ENCODE results near the gene RNU4-1. TPM values are rescaled to one million over a fixed set of nuclear protein-coding genes. Genes with fewer than 3 reads are reported as not detected.

Gene RNU4-1
- total and polyA plus RNA-seq, 2 donors (not counting 3 experiments of a cell fraction or from before 2014, with no cell fraction given) = under 0.01 to 2,141 TPM

DNA sequence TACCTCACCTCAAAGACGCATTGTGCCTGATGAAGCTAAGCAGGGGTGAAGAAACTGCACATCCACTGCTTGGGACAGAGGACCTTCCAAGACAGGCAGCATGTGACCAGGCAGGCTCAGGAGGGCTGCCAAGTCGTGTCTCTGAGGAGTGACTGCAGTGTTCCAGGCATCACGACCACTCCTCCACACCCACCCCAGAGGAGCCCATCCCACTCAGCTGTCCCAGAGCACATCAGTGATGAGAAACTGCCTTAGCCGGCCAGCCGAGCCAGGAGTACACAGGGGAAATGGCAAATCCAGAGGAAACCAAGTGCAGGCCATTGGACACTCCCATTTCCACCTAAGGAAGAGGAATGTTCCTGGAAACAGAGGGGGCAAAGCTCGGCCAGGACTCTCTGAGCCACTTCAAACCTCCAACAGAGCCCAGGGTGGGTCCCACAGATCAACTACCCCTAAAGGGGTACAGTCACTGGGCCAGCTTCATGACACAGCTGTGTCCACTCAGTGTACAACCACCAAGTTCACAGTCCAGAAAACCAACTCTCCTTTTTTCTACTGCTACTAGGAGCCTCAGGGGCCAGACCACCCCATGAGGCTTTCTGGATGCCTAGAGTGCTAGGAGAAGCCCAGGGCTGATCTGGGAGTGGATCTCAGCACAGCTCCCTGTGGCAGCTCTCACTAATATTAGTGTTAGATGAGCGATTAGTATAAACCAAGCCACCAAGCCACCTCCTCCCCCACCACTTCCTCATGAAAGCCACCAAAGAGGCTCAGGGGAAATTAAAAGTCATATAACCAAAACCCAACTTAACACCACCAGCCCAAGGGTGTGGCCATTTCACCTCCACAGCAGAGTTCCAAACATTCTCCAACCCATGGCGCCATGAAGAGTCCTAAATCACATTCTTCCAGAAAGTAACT is 42.9 kb downstream of the RNU4-1 start:
- Histone ChIP-seq H4K20me1 (replicated peaks; ENCODE audit: control insufficient read depth, extremely low read depth, insufficient read depth, low read length) (no peaks in the 10 kb centered on the region), H3K9me1 (replicated peaks; ENCODE audit: control insufficient read depth, extremely low read depth, insufficient read depth, low read length) (no peaks in the 10 kb centered on the region), H3K9ac (replicated peaks; ENCODE audit: extremely low read depth, insufficient read depth, low read length) (peak overlapping the region; percentile 12), H2AFZ (ENCODE audit: low read depth, low read length) (no peak overlapping the region), H3K4me1 (ENCODE audit: control insufficient read depth, extremely low read depth, insufficient read depth, low read length) (peaks cover 66% of the 10 kb centered on the region), H3K79me2 (ENCODE audit: control insufficient read depth, insufficient read depth, low read length) (peaks cover 93% of the 10 kb centered on the region), H3K27me3 (ENCODE audit: control insufficient read depth in 2 of 2, insufficient read depth in 2 of 2, low read length in 2 of 2) (no peaks in the 10 kb centered on the region), H3K9me3 (replicated peaks; ENCODE audit: control insufficient read depth, insufficient read depth, low read length) (no peaks in the 10 kb centered on the region), H3K36me3 (ENCODE audit: control insufficient read depth in 2 of 2, extremely low read depth in 1 of 2, insufficient read depth in 2 of 2, low read length in 2 of 2) (no peaks in the 10 kb centered on the region), H3K27ac (ENCODE audit: insufficient read depth, low read depth, low read length) (peak overlapping the region; percentile 56), H3K4me3 (replicated peaks in 1 of 3; ENCODE audit: insufficient read depth in 1 of 3, low read depth in 1 of 3, low read length in 3 of 3) (peak overlapping the region in 1 of 3 experiments; percentile 5), H3K4me2 (ENCODE audit: insufficient read depth, low read length) (peak overlapping the region; percentile 25)
- FAIRE-seq (peak; percentile 66), DNase-seq (ENCODE audit: low read depth, low spot score) (peak; percentile 53)
- TSS peak; percentile 37 for BruUV-seq (replicated peaks)
- intact Hi-C loops (cut with micrococcal nuclease) = loop anchor here (1.0 to 2.0 kb wide), 2 partner anchors 7 to 15 kb away; partner anchors contain the start of gene PXN
- ChIA-PET POLR2A (interaction anchor here (0.9 to 2.0 kb wide), 5 partner anchors 9 to 49 kb away, joined by 3 to 12 read pairs (median 8); partner anchors contain the start of genes RNU4-2 and RPLP0), CTCF (interaction anchor here (1.2 to 33.5 kb wide), 4 partner anchors 4 to 52 kb away, joined by 5 to 1402 read pairs (median 906); partner anchors contain the start of genes PXN and SIRT4)
- TF ChIP-seq POLR2AphosphoS5 (IDR thresholded peaks at IDR 0.05; ENCODE audit: insufficient read depth, low read depth, low read length) (no peak), POLR2A (IDR thresholded peaks at IDR 0.05; ENCODE audit: low read depth, low read length) (peak; percentile 43)
- dilution Hi-C loops (cut with MboI; ENCODE audit: extremely low pct_ligation_motif_present, low sequenced_read_pairs) = no loop called here

DNA sequence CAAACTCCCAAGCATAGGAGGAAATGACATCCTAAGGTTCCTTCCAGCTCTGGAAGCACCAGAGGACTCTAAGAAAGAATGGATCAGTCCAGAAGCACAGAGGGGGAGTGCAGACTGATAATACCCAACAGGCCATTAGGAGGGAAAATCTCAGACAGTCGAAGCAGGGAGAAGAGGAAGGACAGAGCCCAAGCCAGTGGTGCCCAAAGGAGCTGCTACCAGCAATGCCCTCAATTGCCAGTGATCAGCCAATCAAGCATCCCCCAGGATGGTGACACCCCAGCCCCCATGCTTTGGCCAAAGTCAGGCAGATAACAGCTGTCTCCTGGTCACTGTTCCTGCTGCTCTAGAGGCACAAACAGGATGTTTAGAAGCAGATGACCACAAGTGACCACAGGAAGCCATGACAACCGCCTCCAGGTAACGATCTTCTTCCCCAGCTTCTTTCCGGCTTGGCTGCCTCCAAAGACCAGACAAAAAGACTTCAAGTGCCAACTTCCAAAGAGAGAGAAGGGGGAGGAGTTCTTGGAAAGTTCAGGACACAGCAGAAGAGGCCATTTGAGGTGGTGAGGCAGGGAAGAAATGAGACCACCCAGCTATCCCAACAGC is 43.7 kb downstream of the RNU4-1 start:
- DNase-seq (ENCODE audit: low read depth, low spot score) = peak; percentile 14
- Histone ChIP-seq H4K20me1 (replicated peaks; ENCODE audit: control insufficient read depth, extremely low read depth, insufficient read depth, low read length) (no peaks in the 10 kb centered on the region), H3K9me1 (replicated peaks; ENCODE audit: control insufficient read depth, extremely low read depth, insufficient read depth, low read length) (no peaks in the 10 kb centered on the region), H3K9ac (replicated peaks; ENCODE audit: extremely low read depth, insufficient read depth, low read length) (no peak overlapping the region), H3K4me2 (ENCODE audit: insufficient read depth, low read length) (peak overlapping the region; percentile 25), H3K4me3 (replicated peaks in 1 of 3; ENCODE audit: insufficient read depth in 1 of 3, low read depth in 1 of 3, low read length in 3 of 3) (peak overlapping the region in 1 of 3 experiments; percentile 5), H3K36me3 (ENCODE audit: control insufficient read depth in 2 of 2, extremely low read depth in 1 of 2, insufficient read depth in 2 of 2, low read length in 2 of 2) (no peaks in the 10 kb centered on the region), H3K27me3 (ENCODE audit: control insufficient read depth in 2 of 2, insufficient read depth in 2 of 2, low read length in 2 of 2) (no peaks in the 10 kb centered on the region), H3K4me1 (ENCODE audit: control insufficient read depth, extremely low read depth, insufficient read depth, low read length) (peaks cover 64% of the 10 kb centered on the region), H3K27ac (ENCODE audit: insufficient read depth, low read depth, low read length) (peak overlapping the region; percentile 56), H3K9me3 (replicated peaks; ENCODE audit: control insufficient read depth, insufficient read depth, low read length) (no peaks in the 10 kb centered on the region), H3K79me2 (ENCODE audit: control insufficient read depth, insufficient read depth, low read length) (peaks cover 92% of the 10 kb centered on the region), H2AFZ (ENCODE audit: low read depth, low read length) (no peak overlapping the region)
- dilution Hi-C loops (cut with MboI; ENCODE audit: extremely low pct_ligation_motif_present, low sequenced_read_pairs) = no loop called here
- ChIA-PET POLR2A (interaction anchor here (0.9 to 2.0 kb wide), 4 partner anchors 8 to 48 kb away, joined by 3 to 12 read pairs (median 8); partner anchors contain the start of genes RNU4-2 and RPLP0), CTCF (interaction anchor here (1.2 to 33.5 kb wide), 5 partner anchors 3 to 53 kb away, joined by 5 to 1402 read pairs (median 906); partner anchors contain the start of genes PXN, RPLP0 and SIRT4)
- FAIRE-seq = no peak
- TF ChIP-seq, protein P1, sequence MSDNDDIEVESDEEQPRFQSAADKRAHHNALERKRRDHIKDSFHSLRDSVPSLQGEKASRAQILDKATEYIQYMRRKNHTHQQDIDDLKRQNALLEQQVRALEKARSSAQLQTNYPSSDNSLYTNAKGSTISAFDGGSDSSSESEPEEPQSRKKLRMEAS (IDR thresholded peaks at IDR 0.05; ENCODE audit: insufficient read depth, insufficient read length) = no peak
- no peak for TF ChIP-seq POLR2AphosphoS5 (IDR thresholded peaks at IDR 0.05; ENCODE audit: insufficient read depth, low read depth, low read length)
- no peak for TF ChIP-seq EZH2 (IDR thresholded peaks at IDR 0.05; ENCODE audit: borderline replicate concordance, low read depth, low read length, severe bottlenecking)
- TF ChIP-seq GATA2 (IDR thresholded peaks at IDR 0.05; ENCODE audit: insufficient read depth, insufficient read length, low read depth, low read length) = no peak
- TF ChIP-seq POLR2A (IDR thresholded peaks at IDR 0.05; ENCODE audit: low read depth, low read length) = no peak
- TF ChIP-seq, protein P2, sequence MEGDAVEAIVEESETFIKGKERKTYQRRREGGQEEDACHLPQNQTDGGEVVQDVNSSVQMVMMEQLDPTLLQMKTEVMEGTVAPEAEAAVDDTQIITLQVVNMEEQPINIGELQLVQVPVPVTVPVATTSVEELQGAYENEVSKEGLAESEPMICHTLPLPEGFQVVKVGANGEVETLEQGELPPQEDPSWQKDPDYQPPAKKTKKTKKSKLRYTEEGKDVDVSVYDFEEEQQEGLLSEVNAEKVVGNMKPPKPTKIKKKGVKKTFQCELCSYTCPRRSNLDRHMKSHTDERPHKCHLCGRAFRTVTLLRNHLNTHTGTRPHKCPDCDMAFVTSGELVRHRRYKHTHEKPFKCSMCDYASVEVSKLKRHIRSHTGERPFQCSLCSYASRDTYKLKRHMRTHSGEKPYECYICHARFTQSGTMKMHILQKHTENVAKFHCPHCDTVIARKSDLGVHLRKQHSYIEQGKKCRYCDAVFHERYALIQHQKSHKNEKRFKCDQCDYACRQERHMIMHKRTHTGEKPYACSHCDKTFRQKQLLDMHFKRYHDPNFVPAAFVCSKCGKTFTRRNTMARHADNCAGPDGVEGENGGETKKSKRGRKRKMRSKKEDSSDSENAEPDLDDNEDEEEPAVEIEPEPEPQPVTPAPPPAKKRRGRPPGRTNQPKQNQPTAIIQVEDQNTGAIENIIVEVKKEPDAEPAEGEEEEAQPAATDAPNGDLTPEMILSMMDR (IDR thresholded peaks at IDR 0.05; ENCODE audit: extremely low read depth in 1 of 2, insufficient read depth in 1 of 2, low read depth in 1 of 2, low read length in 2 of 2) = no peak
- no peak for TF ChIP-seq JUN (IDR thresholded peaks at IDR 0.05; ENCODE audit: borderline replicate concordance, insufficient read depth, insufficient read length, low read depth)
- no peak for TF ChIP-seq MYC (IDR thresholded peaks at IDR 0.05; ENCODE audit: low read depth, low read length)
- TF ChIP-seq FOS (IDR thresholded peaks at IDR 0.05; ENCODE audit: borderline replicate concordance, insufficient read depth, low read length) = no peak
- intact Hi-C loops (cut with micrococcal nuclease) = loop anchor here (1.0 kb wide), 1 partner anchor 8 kb away; no protein-coding TSS in a partner anchor
- TSS peak; percentile 11 for BruUV-seq (replicated peaks)
